GM18868 (cell line): Measurements from ENCODE around the gene ATG7.
"Not testable (repeated sequence)": the region's sequence is repeated elsewhere in the genome, so short reads cannot be mapped to it uniquely, and the experiment has no call there.

Experiments used
- ATAC-seq: cut with Tn5 transposase; IDR thresholded peaks from one replicate; pipeline ENCODE4 v1.9.1; 2021; ENCODE audit warnings: mild to moderate bottlenecking, moderate library complexity; ENCODE audit not compliant: unreplicated experiment

The ATG7 gene

DNA sequence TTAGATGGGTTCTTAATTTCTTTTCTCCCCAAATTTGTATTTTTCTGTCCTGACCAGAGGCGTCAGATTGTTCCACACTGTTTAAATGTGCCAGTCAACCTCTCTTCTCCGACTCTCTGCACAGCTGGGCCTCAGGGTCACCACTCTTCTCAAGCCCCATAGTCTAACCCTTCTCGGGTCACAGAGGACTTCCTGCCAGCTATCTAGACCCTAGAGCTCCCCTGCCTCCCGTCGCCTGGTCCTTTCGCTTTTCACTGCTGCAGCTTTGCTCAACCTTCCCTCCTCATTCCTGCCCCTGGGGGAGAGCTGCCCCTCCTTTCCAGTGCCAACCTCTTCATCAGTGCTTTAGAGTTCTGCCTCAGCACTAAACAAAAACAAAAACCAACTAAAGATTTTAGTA lies 151.7 kb downstream of the ATG7 start:
- ATAC-seq: no peak

DNA sequence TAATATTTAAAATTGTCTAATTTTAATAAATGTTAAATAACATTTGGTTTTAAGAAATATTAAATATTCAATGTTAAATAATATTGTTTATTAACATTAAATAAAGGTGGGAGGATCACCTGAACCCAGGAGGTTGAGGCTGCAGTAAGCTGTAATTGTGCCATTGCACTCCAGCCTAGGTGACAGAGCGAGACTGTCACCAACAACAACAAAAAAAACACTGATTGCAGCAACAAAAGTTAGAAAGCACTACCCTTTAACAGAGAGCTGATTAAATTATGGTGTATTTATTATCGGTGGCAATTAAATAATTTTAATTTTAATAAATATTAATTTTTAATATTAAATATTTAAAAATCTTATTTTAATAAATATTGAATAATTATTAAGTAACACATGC lies 152.1 kb downstream of the ATG7 start:
- ATAC-seq: no peak

GRCh38 chr3:11430207-11430606 lies 158.0 kb downstream of the ATG7 start:
- no peak for ATAC-seq

DNA sequence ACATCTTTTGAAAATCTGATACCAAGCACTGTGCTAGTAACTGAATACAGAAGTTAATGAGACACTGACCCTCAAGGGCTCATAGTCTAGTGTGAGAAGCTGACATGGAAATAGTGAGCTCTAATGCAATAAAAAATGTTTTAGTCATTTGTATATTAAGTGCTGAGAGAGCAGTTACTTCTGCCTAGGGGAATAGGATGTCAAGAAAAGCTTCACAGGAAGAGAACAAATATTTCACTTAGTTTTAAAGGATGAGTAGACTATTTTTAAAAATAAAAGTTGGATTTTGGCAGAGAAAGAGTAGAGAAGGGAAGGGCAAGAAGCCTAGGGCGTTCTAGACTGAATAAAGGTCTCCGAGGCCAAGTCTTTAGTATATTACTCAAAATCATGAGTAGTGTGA lies 158.4 kb downstream of the ATG7 start:
- ATAC-seq: no peak

- ATAC-seq: no peak
Measured at GRCh38 chr3:11431319-11431718, 159.1 kb downstream of the ATG7 start.

GRCh38 chr3:11434017-11434526 lies 161.9 kb downstream of the ATG7 start:
- no peak for ATAC-seq

- ATAC-seq: no peak
Measured at GRCh38 chr3:11434563-11435096, 162.4 kb downstream of the ATG7 start.

- ATAC-seq: no peak
Measured at GRCh38 chr3:11435440-11436165, 163.4 kb downstream of the ATG7 start.

DNA sequence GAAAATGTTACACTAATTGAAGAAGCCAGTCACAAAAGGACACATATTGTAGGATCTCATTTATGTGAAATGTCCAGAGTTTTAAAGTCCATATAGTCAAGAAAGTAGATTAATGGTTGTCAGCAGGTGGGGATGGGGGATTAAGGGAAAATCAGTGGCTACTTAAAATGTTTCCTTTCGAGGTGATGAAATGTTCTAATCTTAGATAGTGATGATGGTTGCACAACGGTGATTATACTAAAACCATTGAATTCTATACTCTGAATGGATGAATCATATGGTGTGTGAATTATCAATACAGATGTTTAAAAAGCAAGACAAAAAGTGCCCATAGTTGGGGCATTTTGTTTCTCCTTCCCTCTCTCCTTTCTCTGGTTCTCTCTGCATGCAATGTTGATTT lies 164.6 kb downstream of the ATG7 start:
- no peak for ATAC-seq

DNA sequence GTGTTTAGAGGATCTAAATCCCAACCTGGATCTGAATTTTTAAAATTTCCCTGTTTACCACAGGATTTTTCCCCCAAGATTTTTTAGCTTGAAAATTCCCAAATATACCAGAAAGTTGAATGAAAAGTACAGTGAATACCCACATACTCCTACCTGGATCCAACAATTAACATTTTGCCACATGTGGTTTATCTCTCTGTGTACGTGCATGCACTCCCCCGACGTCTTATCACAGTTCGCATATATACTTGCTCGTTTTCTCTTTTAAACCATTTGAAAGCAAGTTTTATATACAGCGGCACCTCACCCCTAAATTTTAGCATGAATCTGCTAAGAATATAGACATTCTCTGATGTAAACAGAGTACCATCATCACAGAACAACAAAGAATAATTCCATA lies 165.3 kb downstream of the ATG7 start:
- ATAC-seq: no peak

GRCh38 chr3:11438646-11439045 lies 166.4 kb downstream of the ATG7 start:
- ATAC-seq: no peak

- not testable (repeated sequence) for ATAC-seq
Measured at GRCh38 chr3:11441346-11441745, 169.1 kb downstream of the ATG7 start.

DNA sequence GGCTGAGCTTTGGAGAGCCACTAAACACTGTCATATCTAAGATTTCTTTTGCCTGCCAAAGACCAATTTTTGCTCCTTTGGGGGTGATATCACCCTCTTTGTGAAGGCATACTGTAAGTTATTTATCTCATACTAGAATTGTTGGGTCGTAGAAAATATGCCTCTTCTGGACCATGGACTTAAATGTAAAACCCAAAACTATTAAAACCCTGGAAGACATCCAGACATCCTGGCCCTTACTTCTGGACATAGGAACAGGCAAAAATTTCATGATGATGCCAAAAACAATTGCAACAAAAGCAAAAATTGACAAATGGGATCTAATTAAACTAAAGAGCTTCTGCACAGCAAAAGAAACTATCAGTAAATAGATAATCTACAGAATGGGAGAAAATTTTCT lies 172.2 kb downstream of the ATG7 start:
- ATAC-seq: no peak

DNA sequence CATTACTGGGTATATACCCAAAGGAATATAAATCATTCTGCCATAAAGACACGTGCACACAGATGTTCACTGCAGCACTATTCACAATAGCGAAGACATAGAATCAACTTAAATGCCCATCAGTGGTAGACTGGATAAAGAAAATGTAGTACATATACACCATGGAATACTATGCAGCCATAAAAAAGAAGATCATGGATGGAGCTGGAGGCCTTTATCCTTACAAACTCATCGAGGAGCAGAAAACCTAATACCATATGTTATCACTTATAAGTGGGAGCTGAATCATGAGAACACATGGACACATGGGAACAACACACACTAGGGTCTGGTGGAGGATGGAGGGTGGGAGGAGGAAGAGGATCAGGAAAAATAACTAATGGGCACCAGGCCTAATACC lies 173.0 kb downstream of the ATG7 start:
- ATAC-seq: not testable (repeated sequence)

DNA sequence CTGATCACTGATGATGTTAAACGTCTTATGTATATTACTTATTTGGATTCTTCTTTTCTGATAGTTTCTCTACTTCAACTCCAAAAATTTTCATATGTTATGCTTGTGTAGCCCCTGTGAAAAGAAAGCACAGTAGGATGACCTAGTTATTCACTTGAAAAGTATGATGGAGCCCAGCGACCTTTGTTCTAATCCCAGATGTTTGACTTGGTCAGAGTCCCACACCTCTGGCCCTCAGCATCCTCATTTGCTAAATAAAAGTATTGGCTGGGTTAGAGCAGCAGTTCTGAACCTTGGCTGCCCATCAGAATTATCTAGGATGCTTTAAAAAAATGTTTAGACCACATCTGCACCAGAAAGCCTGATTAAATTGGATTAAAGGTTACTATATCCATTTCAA lies 173.7 kb downstream of the ATG7 start:
- ATAC-seq: no peak

GRCh38 chr3:11447584-11448200 lies 175.5 kb downstream of the ATG7 start:
- ATAC-seq: no peak

DNA sequence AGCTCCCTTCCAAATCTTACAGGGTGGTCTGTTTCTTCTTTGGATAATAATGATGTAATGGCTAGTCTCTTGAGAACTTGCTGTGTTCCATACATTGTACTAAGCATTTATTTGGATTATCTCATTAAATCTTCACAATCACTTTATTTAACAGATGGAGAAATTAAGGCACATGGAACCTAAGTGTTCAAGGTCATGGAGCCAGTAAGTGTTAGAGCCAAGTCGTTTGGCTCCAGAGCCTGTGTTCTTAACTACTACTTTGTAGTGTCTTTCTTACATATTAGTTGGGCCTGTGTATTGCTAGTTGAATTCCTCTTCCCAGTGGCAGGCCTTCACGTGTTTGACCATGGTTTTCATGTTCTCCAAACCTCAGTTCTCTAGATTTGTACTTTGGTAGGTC lies 177.8 kb downstream of the ATG7 start:
- ATAC-seq: no peak

DNA sequence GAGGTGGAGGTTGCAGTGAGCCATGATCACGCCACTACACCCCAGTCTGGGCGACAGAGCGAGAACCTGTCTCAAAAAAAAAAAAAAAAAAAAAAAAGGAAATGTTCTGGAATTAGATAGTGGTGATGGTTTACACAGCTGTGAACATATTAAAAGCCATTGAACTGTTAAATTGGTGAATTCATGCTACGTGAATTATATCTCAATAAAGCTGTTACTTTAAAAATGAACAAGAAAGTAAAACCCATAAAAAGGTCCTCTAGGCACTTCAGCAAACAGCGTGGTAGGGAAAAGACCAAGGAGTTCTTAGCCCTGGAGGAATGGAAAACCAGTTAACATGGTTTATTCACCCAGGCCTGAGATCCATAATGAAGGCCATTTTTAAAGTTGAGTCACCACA lies 180.1 kb downstream of the ATG7 start:
- ATAC-seq: no peak

GRCh38 chr3:11452885-11453847 lies 181.0 kb downstream of the ATG7 start:
- no peak for ATAC-seq

DNA sequence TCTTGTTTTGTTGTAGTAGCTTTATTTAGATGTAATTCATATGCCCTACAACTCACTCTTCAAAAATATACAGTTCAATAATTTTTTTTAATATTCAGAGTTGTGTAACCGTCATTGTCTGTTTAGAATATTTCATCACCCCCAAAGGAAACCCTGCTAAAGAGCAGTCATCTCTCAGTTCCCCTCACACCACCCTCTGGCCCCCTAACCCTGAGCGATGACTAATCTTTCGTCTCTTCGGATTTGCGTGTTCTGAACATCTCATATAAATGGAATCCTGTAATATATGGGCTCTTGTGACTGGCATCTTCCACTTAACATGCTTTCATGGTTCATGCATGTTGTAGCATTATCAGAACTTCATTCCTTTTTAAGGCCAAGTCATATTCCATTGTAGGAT lies 183.8 kb downstream of the ATG7 start:
- ATAC-seq: no peak

DNA sequence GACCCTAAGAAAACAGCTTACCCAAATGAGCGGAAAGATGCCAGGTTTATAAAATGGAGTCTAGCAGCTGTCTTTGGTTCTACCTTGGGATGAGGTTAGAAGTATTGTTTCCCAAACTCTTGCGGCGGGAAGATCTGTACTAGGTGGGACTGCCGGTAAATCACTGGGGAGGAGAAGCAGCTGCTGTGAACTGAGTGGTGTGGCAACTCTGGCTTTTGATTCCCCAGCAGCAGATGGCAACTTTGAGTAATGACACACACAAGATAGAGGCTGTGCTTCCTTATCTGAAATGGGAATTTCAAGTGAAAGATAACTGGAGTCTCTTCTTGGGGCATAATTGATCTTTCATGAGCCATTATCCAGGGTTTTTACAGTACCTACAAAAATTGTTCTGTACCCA lies 184.9 kb downstream of the ATG7 start:
- no peak for ATAC-seq
